KMS-11 (cell line): ENCODE results near the gene CD4.

ENCODE experiments used
- H2AFZ ChIP-seq: fragments of 200-600 bp; sonication (generic); 2 replicates; pipeline ENCODE4 v1.6.1; 2016; ENCODE audit warnings: antibody characterized with exemption, mixed run types, low read depth
- H3K27ac ChIP-seq: fragments of 200-600 bp; sonication (generic); 2 replicates; pipeline ENCODE4 v1.6.1; 2016; ENCODE audit warnings: mild to moderate bottlenecking, mixed run types
- H3K27me3 ChIP-seq: fragments of 200-600 bp; sonication (generic); 2 replicates; pipeline ENCODE4 v1.6.1; 2017; ENCODE audit warnings: mild to moderate bottlenecking, low read depth, mixed run types, moderate library complexity; ENCODE audit not compliant: insufficient read depth
- H3K36me3 ChIP-seq: fragments of 200-600 bp; sonication (generic); 2 replicates; pipeline ENCODE4 v1.6.1; 2017; ENCODE audit warnings: mild to moderate bottlenecking, mixed run types; ENCODE audit not compliant: insufficient read depth
- H3K4me1 ChIP-seq: fragments of 200-600 bp; sonication (generic); 2 replicates; pipeline ENCODE4 v1.6.1; 2016; ENCODE audit warnings: mild to moderate bottlenecking, low read depth, mixed run types; ENCODE audit not compliant: poor library complexity, severe bottlenecking
- H3K4me2 ChIP-seq: fragments of 200-600 bp; sonication (generic); 2 replicates; pipeline ENCODE4 v1.7.0; 2016; ENCODE audit warnings: mild to moderate bottlenecking, mixed run types
- H3K4me3 ChIP-seq: fragments of 200-600 bp; sonication (generic); IDR thresholded peaks from 2 replicates; pipeline ENCODE4 v1.6.1; 2017; ENCODE audit warnings: low read depth, low read length, mixed read lengths; ENCODE audit not compliant: insufficient read depth
- H3K79me2 ChIP-seq: fragments of 200-600 bp; sonication (generic); 2 replicates; pipeline ENCODE4 v1.6.1; 2016; ENCODE audit warnings: low read depth, mixed run types; ENCODE audit not compliant: insufficient read depth
- H3K9ac ChIP-seq: fragments of 200-600 bp; sonication (generic); 2 replicates; pipeline ENCODE4 v1.6.1; 2016; ENCODE audit warnings: mild to moderate bottlenecking, mixed run types
- H4K20me1 ChIP-seq: fragments of 200-600 bp; sonication (generic); 2 replicates; pipeline ENCODE4 v1.6.1; 2016; ENCODE audit warnings: mild to moderate bottlenecking, mixed run types; ENCODE audit not compliant: insufficient read depth
- CTCF ChIP-seq: fragments of 200-600 bp; sonication (generic); conservative IDR thresholded peaks from 2 replicates; pipeline ENCODE4 v1.6.1; 2017; ENCODE audit warnings: low read depth, mild to moderate bottlenecking, antibody characterized with exemption, low read length, moderate library complexity, mixed read lengths

CD4 gene

GRCh38 chr12:6752167-6752920, 37.0 kb upstream of the CD4 start:
- H4K20me1 ChIP-seq: no peaks in the 10 kb centered on the region
- H3K9ac ChIP-seq: peak overlapping the region; percentile 73
- peaks cover 12% of the 10 kb centered on the region for H3K4me1 ChIP-seq
- peak overlapping the region; percentile 65 for H2AFZ ChIP-seq
- H3K4me2 ChIP-seq: peak overlapping the region; percentile 62
- peak overlapping the region; percentile 74 for H3K27ac ChIP-seq
- H3K36me3 ChIP-seq: no peaks in the 10 kb centered on the region
- H3K27me3 ChIP-seq: no peaks in the 10 kb centered on the region
- peaks cover 8% of the 10 kb centered on the region; the same call in 1 of the 2 replicates for H3K79me2 ChIP-seq
- H3K4me3 ChIP-seq: no peak overlapping the region
- TF ChIP-seq CTCF: no peak

GRCh38 chr12:6752921-6753771, 36.2 kb upstream of the CD4 start, which contains the start of gene MLF2:
Gene MLF2 (minus strand): TSS chr12:6753141. CDS start chr12:6752334, 807 bp downstream.
- no peaks in the 10 kb centered on the region for H3K27me3 ChIP-seq
- no peaks in the 10 kb centered on the region for H3K36me3 ChIP-seq
- no peak for TF ChIP-seq CTCF
- H3K4me3 ChIP-seq: no peak within 1 kb of the TSS
- no peaks in the 10 kb centered on the region for H4K20me1 ChIP-seq
- H2AFZ ChIP-seq: peak within 1 kb of the TSS; percentile 65
- peak within 1 kb of the TSS; percentile 76 for H3K4me2 ChIP-seq
- H3K9ac ChIP-seq: peak within 1 kb of the TSS; percentile 73
- peaks cover 8% of the 10 kb centered on the region; the same call in 1 of the 2 replicates for H3K79me2 ChIP-seq
- peaks cover 12% of the 10 kb centered on the region for H3K4me1 ChIP-seq
- H3K27ac ChIP-seq: peak within 1 kb of the TSS; percentile 74

- H3K4me1 ChIP-seq: peaks cover 12% of the 10 kb centered on the region
- H2AFZ ChIP-seq: peak overlapping the region; percentile 35; the same call in 1 of the 2 replicates
- H3K36me3 ChIP-seq: no peaks in the 10 kb centered on the region
- H3K27me3 ChIP-seq: no peaks in the 10 kb centered on the region
- H3K27ac ChIP-seq: no peak overlapping the region
- peak overlapping the region; percentile 20; the same call in 1 of the 2 replicates for H3K4me2 ChIP-seq
- H3K79me2 ChIP-seq: peaks cover 8% of the 10 kb centered on the region; the same call in 1 of the 2 replicates
- TF ChIP-seq CTCF: peak; percentile 87
- no peaks in the 10 kb centered on the region for H4K20me1 ChIP-seq
- no peak overlapping the region for H3K4me3 ChIP-seq
- H3K9ac ChIP-seq: no peak overlapping the region
Measured at GRCh38 chr12:6753772-6754356, 35.5 kb upstream of the CD4 start.

- H3K4me3 ChIP-seq: no peak overlapping the region
- no peak overlapping the region for H3K9ac ChIP-seq
- H3K27me3 ChIP-seq: no peaks in the 10 kb centered on the region
- H3K4me1 ChIP-seq: peaks cover 12% of the 10 kb centered on the region
- no peaks in the 10 kb centered on the region for H4K20me1 ChIP-seq
- no peak overlapping the region for H3K27ac ChIP-seq
- no peak for TF ChIP-seq CTCF
- no peak overlapping the region for H2AFZ ChIP-seq
- H3K4me2 ChIP-seq: no peak overlapping the region
- H3K36me3 ChIP-seq: no peaks in the 10 kb centered on the region
- peaks cover 8% of the 10 kb centered on the region; the same call in 1 of the 2 replicates for H3K79me2 ChIP-seq
Measured at GRCh38 chr12:6754411-6754810, 34.9 kb upstream of the CD4 start.
